ENCODE measurements around the gene FBN2. TPM values are rescaled to one million over a fixed set of nuclear protein-coding genes. Genes with fewer than 3 reads are reported as not detected.

FBN2 gene
- total RNA-seq, 1 donor from 2014 or later, result 244 TPM

- Mint-ChIP-seq H3K27ac (no peak overlapping the region), H3K27me3 (ENCODE audit: low read depth) (no peaks in the 10 kb centered on the region), H3K4me1 (no peaks in the 10 kb centered on the region), H3K9me3 (peaks cover 11% of the 10 kb centered on the region), H3K4me3 (no peak overlapping the region), H3K36me3 (peaks cover 48% of the 10 kb centered on the region)
- DNase-seq (ENCODE audit: low spot score in 2 of 2, unreplicated experiment in 2 of 2), result no peak
- TF ChIP-seq CTCF (IDR thresholded peaks at IDR 0.05; ENCODE audit: unreplicated experiment), result no peak
These were observed 202.7 kb downstream of the FBN2 start for GRCh38 chr5:128335339-128335738.

GRCh38 chr5:128334010-128334716 is 203.9 kb downstream of the FBN2 start:
- H3K27me3 Mint-ChIP-seq (ENCODE audit: low read depth), result no peaks in the 10 kb centered on the region
- H3K4me1 Mint-ChIP-seq, result peaks cover 6% of the 10 kb centered on the region
- TF ChIP-seq CTCF (IDR thresholded peaks at IDR 0.05; ENCODE audit: unreplicated experiment), result no peak
- no peak overlapping the region for H3K4me3 Mint-ChIP-seq
- H3K27ac Mint-ChIP-seq, result peak overlapping the region; percentile 1
- peaks cover 12% of the 10 kb centered on the region for H3K9me3 Mint-ChIP-seq
- peaks cover 51% of the 10 kb centered on the region for H3K36me3 Mint-ChIP-seq
- no peak for DNase-seq (ENCODE audit: low spot score in 2 of 2, unreplicated experiment in 2 of 2)

- Mint-ChIP-seq H3K27me3 (ENCODE audit: low read depth) (no peaks in the 10 kb centered on the region), H3K4me3 (no peak overlapping the region), H3K36me3 (peaks cover 60% of the 10 kb centered on the region), H3K4me1 (peaks cover 17% of the 10 kb centered on the region), H3K9me3 (peaks cover 18% of the 10 kb centered on the region), H3K27ac (no peak overlapping the region)
- TF ChIP-seq CTCF (IDR thresholded peaks at IDR 0.05; ENCODE audit: unreplicated experiment), result no peak
- no peak for DNase-seq (ENCODE audit: low spot score in 2 of 2, unreplicated experiment in 2 of 2)
These were observed 206.8 kb downstream of the FBN2 start for GRCh38 chr5:128331261-128331660.

GRCh38 chr5:128329386-128329939 is 208.6 kb downstream of the FBN2 start:
- peak overlapping the region; percentile 47 for H3K27ac Mint-ChIP-seq
- H3K9me3 Mint-ChIP-seq, result peaks cover 29% of the 10 kb centered on the region
- peaks cover 17% of the 10 kb centered on the region for H3K4me1 Mint-ChIP-seq
- no peak for TF ChIP-seq CTCF (IDR thresholded peaks at IDR 0.05; ENCODE audit: unreplicated experiment)
- H3K4me3 Mint-ChIP-seq, result no peak overlapping the region
- DNase-seq (ENCODE audit: low spot score in 2 of 2, unreplicated experiment in 2 of 2), result no peak
- H3K36me3 Mint-ChIP-seq, result peaks cover 68% of the 10 kb centered on the region
- no peaks in the 10 kb centered on the region for H3K27me3 Mint-ChIP-seq (ENCODE audit: low read depth)

- TF ChIP-seq CTCF (IDR thresholded peaks at IDR 0.05; ENCODE audit: unreplicated experiment), result no peak
- peaks cover 17% of the 10 kb centered on the region for H3K4me1 Mint-ChIP-seq
- H3K36me3 Mint-ChIP-seq, result peaks cover 71% of the 10 kb centered on the region
- no peaks in the 10 kb centered on the region for H3K27me3 Mint-ChIP-seq (ENCODE audit: low read depth)
- no peak overlapping the region for H3K4me3 Mint-ChIP-seq
- no peak for DNase-seq (ENCODE audit: low spot score in 2 of 2, unreplicated experiment in 2 of 2)
- H3K27ac Mint-ChIP-seq, result peak overlapping the region; percentile 64
- peaks cover 39% of the 10 kb centered on the region for H3K9me3 Mint-ChIP-seq
These were observed 209.6 kb downstream of the FBN2 start for GRCh38 chr5:128328446-128328845.
